Measurements from ENCODE around the gene ITIH3.

DNA sequence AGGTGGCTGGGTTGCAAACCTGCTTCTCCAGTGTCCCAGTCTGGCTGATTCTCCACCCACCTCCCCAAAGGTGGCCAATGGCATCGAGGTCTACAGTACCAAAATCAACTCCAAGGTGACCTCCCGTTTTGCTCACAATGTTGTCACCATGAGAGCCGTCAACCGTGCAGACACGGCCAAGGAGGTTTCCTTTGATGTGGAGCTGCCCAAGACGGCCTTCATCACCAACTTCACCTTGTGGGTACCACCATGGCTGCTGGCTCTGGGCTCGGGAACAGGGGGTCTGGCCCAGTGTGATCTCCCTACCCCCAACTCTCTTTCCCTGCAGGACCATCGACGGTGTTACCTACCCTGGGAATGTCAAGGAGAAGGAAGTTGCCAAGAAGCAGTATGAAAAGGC, 1.8 kb downstream of the ITIH3 start:
- TF ChIP-seq, protein P1, sequence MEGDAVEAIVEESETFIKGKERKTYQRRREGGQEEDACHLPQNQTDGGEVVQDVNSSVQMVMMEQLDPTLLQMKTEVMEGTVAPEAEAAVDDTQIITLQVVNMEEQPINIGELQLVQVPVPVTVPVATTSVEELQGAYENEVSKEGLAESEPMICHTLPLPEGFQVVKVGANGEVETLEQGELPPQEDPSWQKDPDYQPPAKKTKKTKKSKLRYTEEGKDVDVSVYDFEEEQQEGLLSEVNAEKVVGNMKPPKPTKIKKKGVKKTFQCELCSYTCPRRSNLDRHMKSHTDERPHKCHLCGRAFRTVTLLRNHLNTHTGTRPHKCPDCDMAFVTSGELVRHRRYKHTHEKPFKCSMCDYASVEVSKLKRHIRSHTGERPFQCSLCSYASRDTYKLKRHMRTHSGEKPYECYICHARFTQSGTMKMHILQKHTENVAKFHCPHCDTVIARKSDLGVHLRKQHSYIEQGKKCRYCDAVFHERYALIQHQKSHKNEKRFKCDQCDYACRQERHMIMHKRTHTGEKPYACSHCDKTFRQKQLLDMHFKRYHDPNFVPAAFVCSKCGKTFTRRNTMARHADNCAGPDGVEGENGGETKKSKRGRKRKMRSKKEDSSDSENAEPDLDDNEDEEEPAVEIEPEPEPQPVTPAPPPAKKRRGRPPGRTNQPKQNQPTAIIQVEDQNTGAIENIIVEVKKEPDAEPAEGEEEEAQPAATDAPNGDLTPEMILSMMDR (IDR thresholded peaks at IDR 0.05): no peak
- no peak for TF ChIP-seq ZFX (IDR thresholded peaks at IDR 0.05; ENCODE audit: borderline replicate concordance)

Measured in 22Rv1 (cell line).